Measurements from ENCODE around the gene RAB39B. TPM values are rescaled to one million over a fixed set of nuclear protein-coding genes. Genes with fewer than 3 reads are reported as not detected.
A peak's percentile ranks its signal among the peaks of the same experiment; 100 is the strongest.

The RAB39B gene
- total RNA-seq, 3 donors from 2014 or later (not counting 1 experiment from before 2014, with no cell fraction given) = 4.7 to 6.6 (median 6.3) TPM

GRCh38 chrX:155247497-155247896, 16.8 kb downstream of the RAB39B start:
- ATAC-seq (no peak), DNase-seq (no peak)
- 86% methylated on average over 4 of the region's 4 CpGs for WGBS (ENCODE audit: insufficient coverage)
- intact Hi-C loops (cut with micrococcal nuclease) = no loop called here
- H3K27me3 Mint-ChIP-seq (ENCODE audit: low read depth in 2 of 2) = no peaks in the 10 kb centered on the region
- no peaks in the 10 kb centered on the region for H3K9me3 Mint-ChIP-seq
- Histone ChIP-seq H3K36me3 (ENCODE audit: control insufficient read depth, insufficient read depth, low read length) (no peaks in the 10 kb centered on the region), H3K27me3 (ENCODE audit: control insufficient read depth, insufficient read depth, low read length) (no peaks in the 10 kb centered on the region), H3K9me3 (ENCODE audit: control insufficient read depth, insufficient read depth, low read length) (no peaks in the 10 kb centered on the region), H3K27ac (ENCODE audit: low read length) (no peak overlapping the region), H3K4me1 (ENCODE audit: control insufficient read depth, insufficient read depth, low read length) (no peaks in the 10 kb centered on the region), H3K4me3 (ENCODE audit: low read length) (no peak overlapping the region)
- H3K36me3 Mint-ChIP-seq = no peaks in the 10 kb centered on the region
- peaks cover 0 to 13% of the 10 kb centered on the region in 2 donors for H3K4me1 Mint-ChIP-seq
- no peak overlapping the region for H3K4me3 Mint-ChIP-seq
- H3K27ac Mint-ChIP-seq = no peak overlapping the region
- TF ChIP-seq CTCF (IDR thresholded peaks at IDR 0.05) = no peak

GRCh38 chrX:155246748-155247147, 17.5 kb downstream of the RAB39B start:
- H3K9me3 Mint-ChIP-seq = no peaks in the 10 kb centered on the region
- DNase-seq (no peak), ATAC-seq (no peak)
- 100% methylated on average over 1 of the region's 1 CpG for WGBS (ENCODE audit: insufficient coverage)
- Histone ChIP-seq H3K27ac (ENCODE audit: low read length) (no peak overlapping the region), H3K27me3 (ENCODE audit: control insufficient read depth, insufficient read depth, low read length) (no peaks in the 10 kb centered on the region), H3K9me3 (ENCODE audit: control insufficient read depth, insufficient read depth, low read length) (no peaks in the 10 kb centered on the region), H3K4me3 (ENCODE audit: low read length) (no peak overlapping the region), H3K4me1 (ENCODE audit: control insufficient read depth, insufficient read depth, low read length) (no peaks in the 10 kb centered on the region), H3K36me3 (ENCODE audit: control insufficient read depth, insufficient read depth, low read length) (no peaks in the 10 kb centered on the region)
- intact Hi-C loops (cut with micrococcal nuclease) = no loop called here
- H3K4me1 Mint-ChIP-seq = peaks cover 0 to 13% of the 10 kb centered on the region in 2 donors
- no peak for TF ChIP-seq CTCF (IDR thresholded peaks at IDR 0.05)
- no peak overlapping the region for H3K4me3 Mint-ChIP-seq
- no peaks in the 10 kb centered on the region for H3K36me3 Mint-ChIP-seq
- peak overlapping the region in 1 of 2 donors; percentile 39 for H3K27ac Mint-ChIP-seq
- no peaks in the 10 kb centered on the region for H3K27me3 Mint-ChIP-seq (ENCODE audit: low read depth in 2 of 2)

- no peak overlapping the region for H3K27ac ChIP-seq (ENCODE audit: low read length)
Observed at GRCh38 chrX:155242300-155242699, 22.0 kb downstream of the RAB39B start.

More at GRCh38 chrX:155242300-155242699, 22.0 kb downstream of the RAB39B start:
- Mint-ChIP-seq H3K4me1 (peaks cover 0 to 7% of the 10 kb centered on the region in 2 donors), H3K4me3 (no peak overlapping the region), H3K27ac (no peak overlapping the region), H3K27me3 (ENCODE audit: low read depth in 2 of 2) (no peaks in the 10 kb centered on the region), H3K9me3 (no peaks in the 10 kb centered on the region), H3K36me3 (peaks cover 6% of the 10 kb centered on the region)
- Histone ChIP-seq H3K27me3 (ENCODE audit: control insufficient read depth, insufficient read depth, low read length) (no peaks in the 10 kb centered on the region), H3K36me3 (ENCODE audit: control insufficient read depth, insufficient read depth, low read length) (peaks cover 4% of the 10 kb centered on the region), H3K9me3 (ENCODE audit: control insufficient read depth, insufficient read depth, low read length) (no peaks in the 10 kb centered on the region), H3K4me1 (ENCODE audit: control insufficient read depth, insufficient read depth, low read length) (no peaks in the 10 kb centered on the region), H3K4me3 (ENCODE audit: low read length) (no peak overlapping the region)
- 90% methylated on average over 5 of the region's 5 CpGs for WGBS (ENCODE audit: insufficient coverage)
- TF ChIP-seq CTCF (IDR thresholded peaks at IDR 0.05) = no peak
- DNase-seq = no peak
- no peak for ATAC-seq
- intact Hi-C loops (cut with micrococcal nuclease) = no loop called here

All from natural killer cell (primary cell).